ENCODE measurements around the gene EIF5.

EIF5 gene

DNA sequence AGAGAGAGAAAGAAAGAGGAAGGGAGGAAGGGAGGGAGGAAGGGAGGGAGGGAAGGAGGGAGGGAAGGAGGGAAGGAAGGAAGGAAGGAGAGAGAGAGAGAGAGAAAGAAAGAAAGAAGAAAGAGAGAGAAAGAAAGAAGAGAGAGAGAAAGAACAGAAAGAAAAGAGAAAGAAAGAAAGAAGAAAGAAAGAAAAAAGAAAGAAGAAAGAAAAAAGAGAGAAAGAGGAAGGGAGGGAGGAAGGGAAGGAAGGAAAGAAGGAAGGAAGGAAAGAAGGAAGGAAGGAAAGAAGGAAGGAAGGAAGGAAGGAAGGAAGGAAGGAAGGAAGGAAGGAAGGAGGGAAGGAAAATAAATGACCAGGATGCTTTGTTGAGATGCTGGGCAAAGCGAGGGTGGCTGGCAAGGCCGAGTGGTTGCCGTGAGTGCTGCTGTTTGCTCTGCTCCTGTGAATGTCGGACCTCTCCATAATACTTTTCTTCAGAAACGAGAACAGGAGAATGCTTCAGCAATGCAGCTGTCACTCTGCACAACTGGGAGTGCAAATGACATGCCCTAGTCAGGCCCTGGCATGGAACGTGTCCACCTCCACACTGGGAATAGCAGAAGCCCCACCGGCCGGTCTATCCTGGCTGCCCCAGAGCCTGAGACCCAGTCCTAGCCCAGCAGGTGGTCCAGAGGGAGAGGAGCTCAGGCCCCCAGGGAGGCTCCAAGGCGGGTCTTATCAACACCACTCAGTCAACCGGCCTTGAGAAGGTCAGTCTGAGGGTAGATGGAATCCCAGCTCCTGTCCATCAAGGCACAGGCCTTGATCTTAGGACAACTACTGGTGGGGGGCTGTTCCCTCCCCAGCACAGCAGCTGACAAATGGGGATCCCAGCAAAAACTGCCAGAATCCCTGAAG, 25.1 kb upstream of the EIF5 start:
- Histone ChIP-seq H4K8ac (ENCODE audit: low read depth, low read length) (no peak overlapping the region), H2AK5ac (ENCODE audit: low read length) (no peak overlapping the region)

DNA sequence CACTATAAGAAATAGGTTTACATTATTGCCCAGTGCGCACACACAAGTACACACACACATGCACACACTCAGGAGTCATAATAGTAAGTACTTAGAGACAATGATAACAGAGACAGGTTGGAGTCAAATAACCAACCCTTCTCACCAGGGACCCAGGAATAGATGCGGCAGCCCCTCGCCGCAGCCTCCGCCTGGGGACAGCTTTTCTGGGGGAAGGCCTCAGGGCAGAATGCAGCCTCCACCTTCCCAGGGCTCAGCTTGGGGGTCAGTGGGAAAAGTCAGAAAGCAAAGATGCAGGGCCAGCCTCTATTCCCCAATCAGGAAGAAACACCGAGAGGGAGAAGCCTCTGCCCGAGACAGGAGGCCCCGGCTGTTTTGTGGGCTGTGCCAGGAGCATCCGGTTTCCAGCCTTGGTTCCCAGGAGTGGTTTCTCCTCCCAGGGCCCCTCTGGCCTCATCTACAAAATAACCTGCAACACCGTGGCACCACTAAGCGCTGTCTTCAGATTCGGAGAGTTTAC, 23.4 kb upstream of the EIF5 start:
- H3K9ac ChIP-seq (ENCODE audit: low read length): no peak overlapping the region
- no peaks in the 10 kb centered on the region for H3K79me1 ChIP-seq (ENCODE audit: low read length)
- WGBS (ENCODE audit: extremely low coverage, insufficient coverage, low lambda C conversion rate): no CpG with 5 or more reads among the region's 12 CpGs
- no peaks in the 10 kb centered on the region for H3K4me1 ChIP-seq (ENCODE audit: control insufficient read depth, low read depth, low read length)
- H3K79me2 ChIP-seq (ENCODE audit: control insufficient read depth, insufficient read depth, low read length): no peaks in the 10 kb centered on the region
- no peak overlapping the region for H2BK5ac ChIP-seq (ENCODE audit: low read length)
- H3K4ac ChIP-seq (ENCODE audit: low read depth, low read length): no peak overlapping the region
- no peaks in the 10 kb centered on the region for H3K27me3 ChIP-seq (ENCODE audit: insufficient read depth, low read length, poor library complexity)
- H3K56ac ChIP-seq (ENCODE audit: low read length): no peak overlapping the region
- no peak overlapping the region for H3K23ac ChIP-seq (ENCODE audit: low read length)
- H2BK15ac ChIP-seq (replicated peaks; ENCODE audit: low read depth): no peak overlapping the region
- no peak overlapping the region for H3K4me3 ChIP-seq (ENCODE audit: low read length)
- H3K36me3 ChIP-seq (ENCODE audit: control insufficient read depth, insufficient read depth, low read length): no peaks in the 10 kb centered on the region
- no peak overlapping the region for H2AK5ac ChIP-seq (ENCODE audit: low read length)
- no peak overlapping the region for H3K4me2 ChIP-seq (ENCODE audit: low read length)
- H4K8ac ChIP-seq (ENCODE audit: low read depth, low read length): no peak overlapping the region
- H4K5ac ChIP-seq (ENCODE audit: low read length): no peak overlapping the region
- no peak overlapping the region for H2BK120ac ChIP-seq (ENCODE audit: low read depth, low read length)
- no peak overlapping the region for H3K18ac ChIP-seq (ENCODE audit: low read length)
- H3K27ac ChIP-seq (ENCODE audit: low read depth, low read length): no peak overlapping the region
- DNase-seq: no peak

More for the DNA sequence above, 25.1 kb upstream of the EIF5 start:
- Histone ChIP-seq H2BK120ac (ENCODE audit: low read depth, low read length) (no peak overlapping the region), H3K27ac (ENCODE audit: low read depth, low read length) (no peak overlapping the region), H4K5ac (ENCODE audit: low read length) (no peak overlapping the region), H3K9ac (ENCODE audit: low read length) (no peak overlapping the region), H3K79me2 (ENCODE audit: control insufficient read depth, insufficient read depth, low read length) (no peaks in the 10 kb centered on the region), H3K56ac (ENCODE audit: low read length) (no peak overlapping the region), H3K23ac (ENCODE audit: low read length) (no peak overlapping the region), H3K4me1 (ENCODE audit: control insufficient read depth, low read depth, low read length) (no peaks in the 10 kb centered on the region), H3K27me3 (ENCODE audit: insufficient read depth, low read length, poor library complexity) (no peaks in the 10 kb centered on the region), H3K18ac (ENCODE audit: low read length) (no peak overlapping the region), H2BK5ac (ENCODE audit: low read length) (no peak overlapping the region), H3K79me1 (ENCODE audit: low read length) (no peaks in the 10 kb centered on the region), H3K4me3 (ENCODE audit: low read length) (no peak overlapping the region), H2BK15ac (replicated peaks; ENCODE audit: low read depth) (no peak overlapping the region), H3K4ac (ENCODE audit: low read depth, low read length) (no peak overlapping the region), H3K36me3 (ENCODE audit: control insufficient read depth, insufficient read depth, low read length) (no peaks in the 10 kb centered on the region), H3K4me2 (ENCODE audit: low read length) (no peak overlapping the region)
- no CpG with 5 or more reads among the region's 10 CpGs for WGBS (ENCODE audit: extremely low coverage, insufficient coverage, low lambda C conversion rate)
- no peak for DNase-seq

DNA sequence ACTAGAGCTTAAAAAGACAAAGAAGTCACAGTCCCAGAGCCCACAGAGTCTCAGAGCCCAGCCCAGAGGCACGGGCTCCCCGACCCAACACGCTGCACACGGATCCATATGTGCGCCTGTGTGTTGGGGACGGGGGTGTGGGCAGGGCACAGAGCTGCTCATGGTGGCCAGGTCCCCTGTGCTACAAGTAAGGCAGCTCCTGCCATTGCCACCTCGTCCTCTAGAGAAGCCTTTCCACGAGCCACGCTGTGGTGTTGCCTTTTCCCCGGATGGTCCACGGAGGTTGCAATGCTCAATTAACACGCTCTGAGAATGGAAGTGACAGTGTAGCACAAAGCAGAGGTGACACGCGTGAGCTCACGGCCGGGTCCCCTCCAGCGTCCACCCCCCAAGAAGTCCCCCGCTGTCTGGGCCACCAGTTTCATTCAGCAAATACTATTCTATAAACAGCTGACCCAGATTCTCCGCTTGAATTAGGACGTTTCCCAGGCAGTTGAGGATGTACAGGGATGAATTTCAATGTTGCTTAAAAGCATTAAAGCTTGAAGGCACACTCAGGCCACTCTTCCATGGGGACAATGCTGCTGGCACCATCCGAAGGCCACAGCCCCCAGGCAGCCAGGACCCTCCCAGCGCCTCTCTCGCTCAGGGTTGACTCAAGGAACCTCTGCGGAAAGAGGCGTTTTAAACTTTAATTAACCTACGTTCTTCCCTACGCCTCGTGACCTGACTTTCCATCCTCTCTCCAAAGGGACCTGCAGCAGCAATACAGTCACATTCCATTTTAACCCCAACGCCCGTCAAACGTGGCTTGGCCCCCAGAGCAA, 22.7 kb upstream of the EIF5 start:
- H3K4me3 ChIP-seq (ENCODE audit: low read length): no peak overlapping the region
- no peak overlapping the region for H3K9ac ChIP-seq (ENCODE audit: low read length)
- no peak overlapping the region for H4K5ac ChIP-seq (ENCODE audit: low read length)
- H3K4me2 ChIP-seq (ENCODE audit: low read length): no peak overlapping the region
- H3K36me3 ChIP-seq (ENCODE audit: control insufficient read depth, insufficient read depth, low read length): no peaks in the 10 kb centered on the region
- H3K4ac ChIP-seq (ENCODE audit: low read depth, low read length): no peak overlapping the region
- no peaks in the 10 kb centered on the region for H3K4me1 ChIP-seq (ENCODE audit: control insufficient read depth, low read depth, low read length)
- H3K79me1 ChIP-seq (ENCODE audit: low read length): no peaks in the 10 kb centered on the region
- H2BK120ac ChIP-seq (ENCODE audit: low read depth, low read length): no peak overlapping the region
- H4K8ac ChIP-seq (ENCODE audit: low read depth, low read length): no peak overlapping the region
- H3K18ac ChIP-seq (ENCODE audit: low read length): no peak overlapping the region
- no peak overlapping the region for H2AK5ac ChIP-seq (ENCODE audit: low read length)
- no peak overlapping the region for H3K23ac ChIP-seq (ENCODE audit: low read length)
- no CpG with 5 or more reads among the region's 31 CpGs for WGBS (ENCODE audit: extremely low coverage, insufficient coverage, low lambda C conversion rate)
- H3K27me3 ChIP-seq (ENCODE audit: insufficient read depth, low read length, poor library complexity): no peaks in the 10 kb centered on the region
- no peak for DNase-seq
- no peak overlapping the region for H3K56ac ChIP-seq (ENCODE audit: low read length)
- no peak overlapping the region for H2BK15ac ChIP-seq (replicated peaks; ENCODE audit: low read depth)
- H3K79me2 ChIP-seq (ENCODE audit: control insufficient read depth, insufficient read depth, low read length): no peaks in the 10 kb centered on the region
- no peak overlapping the region for H3K27ac ChIP-seq (ENCODE audit: low read depth, low read length)
- no peak overlapping the region for H2BK5ac ChIP-seq (ENCODE audit: low read length)

DNA sequence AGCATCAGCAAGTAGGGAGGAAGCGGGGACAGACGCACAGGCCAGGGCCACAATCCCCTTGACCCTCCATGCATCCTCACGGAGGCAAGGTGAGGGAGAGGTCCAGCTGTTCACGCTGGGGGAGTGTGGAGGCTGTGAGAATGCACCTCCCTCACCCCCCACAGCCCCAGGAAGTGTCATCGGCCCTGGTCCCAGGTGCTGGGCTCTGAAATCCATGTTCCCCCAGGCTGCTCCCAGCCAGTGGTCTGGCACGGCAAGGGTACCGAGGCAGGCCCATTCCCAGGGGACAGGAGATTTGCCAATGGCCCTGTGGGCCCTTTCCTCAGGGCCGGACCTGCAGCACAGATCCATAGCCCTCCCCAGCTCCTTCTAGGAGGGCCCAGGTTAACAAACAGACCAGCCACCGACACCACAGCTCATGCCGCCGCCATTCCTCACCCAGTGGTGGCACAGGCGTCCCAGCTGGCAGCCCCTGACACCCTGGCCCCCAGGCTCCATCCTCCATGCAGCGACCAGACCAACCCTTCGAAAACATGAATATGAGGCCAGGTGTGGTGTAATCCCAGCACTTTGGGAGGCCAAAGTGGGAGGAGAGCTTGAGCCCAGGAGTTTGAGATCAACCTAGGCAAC, 21.9 kb upstream of the EIF5 start:
- H2BK5ac ChIP-seq (ENCODE audit: low read length): no peak overlapping the region
- no peaks in the 10 kb centered on the region for H3K4me1 ChIP-seq (ENCODE audit: control insufficient read depth, low read depth, low read length)
- no CpG with 5 or more reads among the region's 14 CpGs for WGBS (ENCODE audit: extremely low coverage, insufficient coverage, low lambda C conversion rate)
- H3K79me2 ChIP-seq (ENCODE audit: control insufficient read depth, insufficient read depth, low read length): no peaks in the 10 kb centered on the region
- no peaks in the 10 kb centered on the region for H3K36me3 ChIP-seq (ENCODE audit: control insufficient read depth, insufficient read depth, low read length)
- DNase-seq: no peak
- no peak overlapping the region for H3K18ac ChIP-seq (ENCODE audit: low read length)
- no peak overlapping the region for H3K4me2 ChIP-seq (ENCODE audit: low read length)
- H2AK5ac ChIP-seq (ENCODE audit: low read length): no peak overlapping the region
- H3K56ac ChIP-seq (ENCODE audit: low read length): no peak overlapping the region
- H3K4me3 ChIP-seq (ENCODE audit: low read length): no peak overlapping the region
- H3K9ac ChIP-seq (ENCODE audit: low read length): no peak overlapping the region
- H3K27me3 ChIP-seq (ENCODE audit: insufficient read depth, low read length, poor library complexity): no peaks in the 10 kb centered on the region
- no peak overlapping the region for H4K8ac ChIP-seq (ENCODE audit: low read depth, low read length)
- no peak overlapping the region for H3K27ac ChIP-seq (ENCODE audit: low read depth, low read length)
- H4K5ac ChIP-seq (ENCODE audit: low read length): no peak overlapping the region
- H3K79me1 ChIP-seq (ENCODE audit: low read length): no peaks in the 10 kb centered on the region
- no peak overlapping the region for H3K23ac ChIP-seq (ENCODE audit: low read length)
- no peak overlapping the region for H2BK120ac ChIP-seq (ENCODE audit: low read depth, low read length)
- H2BK15ac ChIP-seq (replicated peaks; ENCODE audit: low read depth): no peak overlapping the region
- H3K4ac ChIP-seq (ENCODE audit: low read depth, low read length): no peak overlapping the region

DNA sequence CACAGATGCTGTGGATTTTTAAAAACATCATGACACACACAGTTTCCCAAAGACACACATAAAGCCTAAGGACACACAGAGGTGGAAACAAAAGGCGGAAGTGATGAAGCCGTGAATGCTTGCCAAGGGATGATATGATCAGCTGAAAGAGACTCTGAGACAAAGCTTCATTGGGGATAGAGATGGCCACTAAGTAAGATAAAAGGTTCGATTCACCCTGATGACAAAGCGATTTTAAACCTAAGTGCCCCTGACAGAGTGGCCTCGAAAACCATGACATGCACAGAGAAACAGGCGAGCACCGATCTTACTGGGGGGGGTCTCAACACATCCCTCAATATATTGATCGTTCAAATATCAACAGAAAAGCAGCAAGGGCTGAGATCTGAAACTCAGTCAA, 20.3 kb upstream of the EIF5 start:
- Histone ChIP-seq H3K23ac (ENCODE audit: low read length) (no peak overlapping the region), H2BK5ac (ENCODE audit: low read length) (no peak overlapping the region), H3K18ac (ENCODE audit: low read length) (no peak overlapping the region), H2BK15ac (replicated peaks; ENCODE audit: low read depth) (no peak overlapping the region), H3K27ac (ENCODE audit: low read depth, low read length) (no peak overlapping the region), H3K79me1 (ENCODE audit: low read length) (no peaks in the 10 kb centered on the region), H3K79me2 (ENCODE audit: control insufficient read depth, insufficient read depth, low read length) (no peaks in the 10 kb centered on the region), H3K4ac (ENCODE audit: low read depth, low read length) (no peak overlapping the region), H4K8ac (ENCODE audit: low read depth, low read length) (no peak overlapping the region), H3K56ac (ENCODE audit: low read length) (no peak overlapping the region), H2AK5ac (ENCODE audit: low read length) (no peak overlapping the region), H2BK120ac (ENCODE audit: low read depth, low read length) (no peak overlapping the region), H3K4me1 (ENCODE audit: control insufficient read depth, low read depth, low read length) (no peaks in the 10 kb centered on the region), H3K4me3 (ENCODE audit: low read length) (no peak overlapping the region), H4K5ac (ENCODE audit: low read length) (no peak overlapping the region), H3K4me2 (ENCODE audit: low read length) (no peak overlapping the region), H3K36me3 (ENCODE audit: control insufficient read depth, insufficient read depth, low read length) (no peaks in the 10 kb centered on the region), H3K27me3 (ENCODE audit: insufficient read depth, low read length, poor library complexity) (no peaks in the 10 kb centered on the region), H3K9ac (ENCODE audit: low read length) (no peak overlapping the region)
- no CpG with 5 or more reads among the region's 8 CpGs for WGBS (ENCODE audit: extremely low coverage, insufficient coverage, low lambda C conversion rate)
- DNase-seq: no peak
